HEK293 (cell line): ENCODE data around the gene GRIK4.

Source experiments
- ATF2 ChIP-seq: fragments of 450-650 bp; formaldehyde crosslinking; IDR thresholded peaks from 2 replicates; pipeline ENCODE4 v1.5.1; 2016; ENCODE audit warnings: missing biosample characterization, missing genetic modification characterization, low read depth
- CTCF ChIP-seq: fragments of 450-650 bp; formaldehyde crosslinking; IDR thresholded peaks from 2 replicates; pipeline ENCODE4 v1.5.1; 2016; ENCODE audit warnings: missing biosample characterization, missing genetic modification characterization
- SP2 ChIP-seq: fragments of 450-650 bp; formaldehyde crosslinking; IDR thresholded peaks from 2 replicates; pipeline ENCODE4 v1.5.1; 2016; ENCODE audit warnings: missing biosample characterization, missing genetic modification characterization
- ZNF138 ChIP-seq: fragments of 450-650 bp; formaldehyde crosslinking; IDR thresholded peaks from 2 replicates; pipeline ENCODE4 v1.5.1; 2016; ENCODE audit warnings: missing biosample characterization, missing genetic modification characterization, borderline replicate concordance
- ZNF555 ChIP-seq: fragments of 450-650 bp; formaldehyde crosslinking; conservative IDR thresholded peaks from 2 replicates; pipeline ENCODE4 v1.5.1; 2017; ENCODE audit warnings: missing biosample characterization, mild to moderate bottlenecking, missing genetic modification characterization, inconsistent platforms
- ZNF654 ChIP-seq: fragments of 450-650 bp; formaldehyde crosslinking; IDR thresholded peaks from 2 replicates; pipeline ENCODE4 v1.5.1; 2016; ENCODE audit warnings: low read depth, missing biosample characterization, missing genetic modification characterization
- ZNF704 ChIP-seq: fragments of 450-650 bp; formaldehyde crosslinking; IDR thresholded peaks from 2 replicates; pipeline ENCODE4 v1.5.1; 2016; ENCODE audit warnings: missing biosample characterization, missing genetic modification characterization

GRCh38 chr11:121032546-121032945 lies 521.0 kb downstream of the GRIK4 start:
- TF ChIP-seq CTCF (tag by site-specific recombination) = no peak
- TF ChIP-seq ZNF654 (tag by site-specific recombination) = peak; percentile 39
- TF ChIP-seq ZNF555 (tag by site-specific recombination) = no peak
- no peak for TF ChIP-seq ZNF138
- no peak for TF ChIP-seq SP2
- no peak for TF ChIP-seq ZNF704 (tag by site-specific recombination)
- TF ChIP-seq ATF2 (tag by site-specific recombination) = no peak
